DMS114 treated with DMSO at 0.1 percent for 48 hours (cell line): ENCODE results near the gene HNRNPA2B1.
"Not testable (repeated sequence)": the region's sequence is repeated elsewhere in the genome, so short reads cannot be mapped to it uniquely, and the experiment has no call there.

Experiments
- DNase-seq: peaks from one replicate; lab custom pipeline; 2025; ENCODE audit not compliant: unreplicated experiment; lab: John Stamatoyannopoulos, UW

HNRNPA2B1 gene

DNA sequence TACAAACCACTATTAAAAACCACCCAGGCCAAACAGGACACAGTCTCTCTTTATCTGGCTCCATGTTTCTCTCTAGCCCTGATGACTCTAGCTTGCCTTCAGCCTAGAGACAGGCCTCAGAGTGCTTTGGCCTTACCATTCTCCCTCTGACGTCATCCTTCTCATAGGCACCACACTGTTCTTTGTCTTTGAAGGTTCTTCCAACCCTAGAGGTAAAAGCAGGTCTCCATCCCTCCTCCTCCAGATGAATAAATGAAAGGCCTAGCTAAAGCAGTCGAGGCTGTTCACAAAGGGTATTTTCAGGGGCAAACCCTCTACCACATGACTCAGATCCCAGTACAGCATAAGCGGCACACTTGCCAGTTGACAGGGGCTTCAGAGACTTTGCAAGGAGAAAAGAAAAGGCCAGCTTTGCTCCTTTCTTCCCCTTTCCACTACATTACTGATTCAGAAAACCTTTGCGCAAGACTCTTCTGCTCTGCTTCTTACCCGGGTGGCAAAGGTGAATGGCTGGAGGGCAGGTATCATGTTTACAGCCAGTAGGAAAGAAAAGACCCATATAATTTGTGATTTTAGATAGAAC is 33.8 kb downstream of the HNRNPA2B1 start:
- DNase-seq, result no peak

DNA sequence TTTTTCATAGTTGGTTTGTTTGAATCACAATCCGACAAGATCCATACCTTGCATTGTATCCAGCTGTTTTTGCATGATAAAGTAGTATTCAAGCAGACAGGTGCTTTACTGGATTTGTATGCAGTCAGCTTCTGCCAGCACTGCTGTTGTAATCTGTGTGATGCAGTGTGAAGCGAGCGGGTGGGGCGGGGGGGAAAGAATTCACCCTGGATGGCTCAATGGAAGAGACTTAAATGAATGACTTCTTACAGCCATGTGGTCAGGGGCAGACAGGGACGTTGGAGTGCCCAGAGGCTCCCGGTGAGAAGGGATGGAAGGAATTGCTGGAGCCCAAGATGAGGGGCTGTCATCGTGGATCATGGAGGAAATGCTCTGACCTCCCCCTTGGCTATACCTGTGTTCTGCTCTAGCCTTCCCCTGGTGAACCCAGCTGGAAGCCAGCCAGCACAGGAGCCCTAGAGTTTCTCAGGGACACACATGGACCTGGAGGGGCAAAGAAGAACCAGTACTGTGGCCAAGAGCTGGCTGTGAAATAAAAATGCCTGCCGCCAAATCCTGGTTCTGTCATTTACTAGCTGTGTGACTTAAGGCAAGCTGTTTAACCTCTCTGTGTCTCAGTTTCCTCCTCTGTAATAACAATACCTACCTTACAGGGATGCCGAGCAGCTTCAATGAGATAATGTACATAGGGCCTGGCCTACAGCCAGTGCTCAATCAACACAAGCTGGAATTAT is 34.4 kb downstream of the HNRNPA2B1 start:
- no peak for DNase-seq

DNA sequence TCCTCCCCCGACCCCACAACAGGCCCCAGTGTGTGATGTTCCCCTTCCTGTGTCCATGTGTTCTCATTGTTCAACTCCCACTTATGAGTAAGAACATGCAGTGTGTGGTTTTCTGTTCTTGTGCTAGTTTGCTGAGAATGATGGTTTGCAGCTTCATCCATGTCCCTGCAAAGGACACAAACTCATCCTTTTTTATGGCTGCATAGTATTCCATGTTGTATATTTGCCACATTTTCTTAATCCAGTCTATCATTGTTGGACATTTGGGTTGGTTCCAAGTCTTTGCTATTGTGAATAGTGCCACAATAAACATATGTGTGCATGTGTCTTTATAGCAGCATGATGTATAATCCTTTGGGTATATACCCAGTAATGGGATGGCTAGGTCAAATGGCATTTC is 36.7 kb downstream of the HNRNPA2B1 start:
- not testable (repeated sequence) for DNase-seq

DNA sequence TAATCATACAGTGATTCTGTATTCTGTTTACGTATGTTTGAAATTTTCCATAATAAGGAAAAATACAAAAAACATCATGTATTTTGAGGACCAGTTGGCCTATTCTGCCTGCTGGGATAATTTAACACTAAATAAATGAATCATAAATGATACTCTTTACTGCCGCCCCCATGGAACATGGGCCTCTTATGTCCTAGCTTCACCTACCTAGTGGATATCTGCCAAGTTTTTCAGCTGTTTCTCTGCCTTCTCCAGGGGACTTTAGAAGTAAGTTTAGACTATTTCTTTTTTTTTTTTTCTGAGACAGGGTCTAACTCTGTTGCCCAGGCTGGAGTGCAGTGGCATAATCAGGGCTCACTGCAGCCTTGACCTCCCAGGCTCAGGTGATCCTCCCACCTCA is 38.1 kb downstream of the HNRNPA2B1 start:
- DNase-seq, result no peak

DNA sequence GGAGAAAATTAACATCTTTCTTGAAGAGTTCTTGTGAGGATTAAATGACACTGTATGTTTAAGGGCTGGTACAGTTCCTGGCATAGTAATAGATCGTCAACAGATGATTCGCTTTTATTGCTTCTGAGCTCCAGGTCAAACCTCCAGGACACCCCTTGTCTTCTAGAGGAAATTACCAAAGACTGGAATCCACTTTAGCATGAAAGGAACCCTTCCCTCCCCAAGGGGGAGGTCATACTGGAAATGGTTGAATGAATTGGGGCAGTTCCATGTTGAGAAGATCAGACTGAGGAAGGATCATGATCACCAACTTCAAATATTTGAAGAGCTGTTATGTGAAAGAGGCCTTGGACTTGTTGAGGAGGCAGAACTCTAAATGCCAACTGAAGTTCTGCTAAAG is 39.6 kb downstream of the HNRNPA2B1 start:
- no peak for DNase-seq

DNA sequence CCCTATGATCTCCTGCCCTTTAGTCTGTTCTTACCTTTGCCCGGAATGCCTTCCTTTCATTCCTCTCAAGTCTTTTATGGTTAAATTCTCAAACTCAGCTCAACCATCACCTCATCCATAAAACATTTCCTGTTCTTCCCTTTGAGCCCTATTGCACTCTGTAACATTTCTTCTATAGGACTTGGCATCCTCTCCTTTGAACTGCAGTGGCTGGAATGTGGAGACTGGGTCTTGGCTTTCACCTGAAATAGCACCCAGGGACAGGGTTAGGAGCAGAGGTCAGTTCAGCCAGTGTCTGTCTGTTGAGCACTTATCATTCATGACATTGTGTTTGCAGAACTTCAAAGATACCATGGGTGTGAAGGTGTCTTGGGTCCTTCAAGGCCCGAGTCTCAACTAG is 41.3 kb downstream of the HNRNPA2B1 start:
- DNase-seq, result no peak

DNA sequence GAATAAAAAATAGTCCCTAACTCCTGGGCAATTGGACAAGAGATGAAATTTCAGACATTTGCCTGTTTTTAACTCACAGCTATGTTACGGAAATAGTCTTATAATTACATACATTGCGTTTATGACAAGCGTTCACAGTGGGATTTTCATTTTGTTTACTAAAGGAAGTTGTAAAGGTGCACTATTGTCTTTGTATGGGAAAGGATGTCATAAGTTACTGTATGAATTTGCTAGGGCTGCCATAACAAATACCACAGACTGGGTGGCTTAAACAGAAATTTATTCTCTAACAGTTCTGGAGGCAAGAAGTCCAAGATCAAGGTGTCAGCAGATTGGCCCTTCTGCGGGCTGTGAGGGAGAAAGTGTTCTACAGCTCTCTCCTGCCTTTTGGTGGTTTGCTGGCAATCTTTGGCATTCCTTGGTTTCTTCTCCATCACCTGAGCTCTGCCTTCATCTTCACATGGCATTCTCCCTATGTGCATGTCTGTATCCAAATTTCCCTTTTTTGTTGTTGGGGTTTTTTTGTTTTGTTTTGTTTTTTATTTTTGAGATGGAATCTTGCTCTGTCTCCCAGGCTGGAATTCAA is 42.9 kb downstream of the HNRNPA2B1 start:
- DNase-seq, result no peak

DNA sequence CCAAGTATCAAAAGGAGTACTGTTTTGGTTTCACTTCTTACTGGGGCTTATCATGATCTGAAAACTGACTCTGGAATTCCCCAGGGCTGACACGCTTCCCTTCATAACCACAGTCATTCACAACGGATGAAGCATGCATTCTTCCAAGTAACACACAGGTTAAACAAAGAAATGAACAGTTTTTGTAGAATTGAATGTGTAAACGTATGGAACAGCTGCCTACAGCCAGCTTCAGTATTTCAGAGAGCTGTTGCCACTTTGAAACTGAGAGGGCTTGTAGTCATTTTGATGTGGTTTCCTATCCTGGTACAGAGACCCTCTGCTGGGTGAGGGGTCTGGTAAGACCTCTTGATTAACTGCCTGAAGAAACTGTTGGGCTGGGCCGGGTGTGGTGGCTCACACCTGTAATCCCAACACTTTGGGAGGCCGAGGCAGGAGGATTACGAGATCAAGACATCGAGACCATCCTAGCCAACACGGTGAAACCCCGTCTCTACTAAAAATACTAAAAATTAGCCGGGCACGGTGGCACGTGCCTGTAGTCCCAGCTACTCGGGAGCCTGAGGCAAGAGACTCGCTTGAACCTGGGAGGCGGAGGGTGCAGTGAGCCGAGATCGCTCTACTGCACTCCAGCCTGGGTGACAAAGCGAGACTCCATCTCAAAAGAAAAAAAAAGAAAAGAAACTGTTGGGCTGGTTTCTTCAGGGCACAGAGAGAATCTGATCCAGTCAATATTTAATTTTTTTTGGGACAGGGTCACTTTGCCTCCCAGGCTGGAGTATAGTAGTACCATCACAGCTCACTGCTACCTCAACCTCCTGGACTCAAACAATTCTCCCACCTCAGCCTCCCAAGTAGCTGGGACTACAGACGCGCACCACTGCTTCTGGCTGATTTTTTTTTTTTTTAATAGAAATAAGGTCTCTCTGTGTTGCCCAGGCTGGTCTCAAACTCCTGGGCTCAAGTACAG is 43.8 kb downstream of the HNRNPA2B1 start:
- no peak for DNase-seq

DNA sequence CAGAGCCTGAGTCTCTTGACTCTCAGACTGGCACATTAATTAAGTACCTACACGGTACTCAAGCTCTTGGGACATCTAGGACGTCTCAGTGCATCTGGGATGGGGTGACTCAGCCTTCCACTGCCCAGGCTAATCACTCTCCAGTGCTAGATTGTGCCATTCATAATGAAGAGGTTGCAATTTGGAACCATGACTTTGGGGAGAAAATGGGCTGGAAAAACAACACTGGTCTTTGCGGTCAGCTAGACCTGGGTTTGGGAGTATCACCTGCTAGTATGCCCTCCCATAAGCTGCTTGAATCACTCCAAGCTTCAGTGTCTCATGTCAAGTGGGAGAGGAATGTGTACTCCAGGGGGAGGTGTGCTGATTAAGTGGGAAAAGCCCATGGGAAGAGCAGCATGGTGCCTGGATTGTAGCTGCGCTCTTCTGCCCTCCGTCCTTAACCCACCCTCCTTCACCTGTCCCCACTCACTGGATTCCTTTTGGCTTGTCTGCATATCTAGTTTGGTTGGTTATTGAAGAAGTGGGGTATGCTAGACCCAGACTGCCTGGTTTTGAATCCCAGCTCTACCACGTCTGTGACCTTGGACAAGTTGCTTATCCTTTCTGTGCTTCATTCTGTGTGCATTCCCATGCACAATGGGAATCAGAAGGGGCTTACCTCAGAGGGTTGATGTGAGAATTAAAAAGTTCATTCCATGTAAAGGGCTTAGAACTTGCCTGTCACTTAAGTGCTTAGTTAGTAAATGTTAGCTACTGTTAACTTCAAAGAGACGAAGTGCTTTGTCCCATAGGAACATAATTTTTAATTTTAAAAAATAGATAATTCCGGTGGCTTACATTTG is 44.8 kb downstream of the HNRNPA2B1 start:
- no peak for DNase-seq

DNA sequence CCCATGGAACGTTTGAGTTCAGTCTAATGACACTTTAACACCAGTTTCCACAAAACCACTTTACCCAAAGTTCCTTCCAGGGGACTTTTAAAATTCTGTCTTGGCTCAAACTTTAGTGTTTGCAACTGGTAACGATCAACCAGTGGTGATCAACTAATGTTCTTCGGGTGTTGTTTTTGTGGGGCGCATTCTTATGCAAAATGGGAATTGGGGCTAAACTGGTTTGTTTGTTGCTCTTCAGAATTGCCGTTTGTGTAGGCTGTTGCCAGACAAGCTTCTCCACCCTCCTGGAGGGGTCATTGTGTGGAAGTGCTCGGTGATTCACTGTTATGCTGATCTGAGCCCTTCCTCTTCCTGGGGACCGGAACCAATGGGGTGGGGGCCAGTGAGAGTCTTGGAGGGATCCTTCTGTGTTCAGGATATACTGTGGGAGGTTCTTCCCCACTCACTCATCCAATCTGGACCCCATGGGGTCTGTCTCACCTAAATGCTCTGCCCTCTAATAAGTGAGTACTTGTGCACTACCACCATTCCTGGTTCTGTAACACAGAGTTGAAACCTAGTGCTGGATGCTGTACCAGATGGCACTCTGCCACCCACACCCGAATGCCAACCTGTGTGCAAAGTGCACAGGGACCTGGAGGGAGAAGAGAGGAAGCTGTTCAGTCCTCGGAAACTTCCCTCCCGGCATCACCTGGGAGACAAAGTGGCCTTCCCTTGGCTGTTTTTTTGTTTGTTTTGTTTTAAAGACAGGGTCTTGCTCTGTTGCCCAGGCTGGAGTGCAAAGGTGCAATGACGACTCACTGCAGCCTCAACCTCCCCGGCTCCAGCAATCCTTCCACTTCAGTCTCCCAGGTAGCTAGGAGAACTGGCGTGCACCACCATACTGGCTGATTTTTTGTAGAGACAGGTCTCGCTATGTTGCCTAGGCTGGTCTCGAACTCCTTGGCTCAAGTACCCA is 46.4 kb downstream of the HNRNPA2B1 start:
- DNase-seq, result no peak

DNA sequence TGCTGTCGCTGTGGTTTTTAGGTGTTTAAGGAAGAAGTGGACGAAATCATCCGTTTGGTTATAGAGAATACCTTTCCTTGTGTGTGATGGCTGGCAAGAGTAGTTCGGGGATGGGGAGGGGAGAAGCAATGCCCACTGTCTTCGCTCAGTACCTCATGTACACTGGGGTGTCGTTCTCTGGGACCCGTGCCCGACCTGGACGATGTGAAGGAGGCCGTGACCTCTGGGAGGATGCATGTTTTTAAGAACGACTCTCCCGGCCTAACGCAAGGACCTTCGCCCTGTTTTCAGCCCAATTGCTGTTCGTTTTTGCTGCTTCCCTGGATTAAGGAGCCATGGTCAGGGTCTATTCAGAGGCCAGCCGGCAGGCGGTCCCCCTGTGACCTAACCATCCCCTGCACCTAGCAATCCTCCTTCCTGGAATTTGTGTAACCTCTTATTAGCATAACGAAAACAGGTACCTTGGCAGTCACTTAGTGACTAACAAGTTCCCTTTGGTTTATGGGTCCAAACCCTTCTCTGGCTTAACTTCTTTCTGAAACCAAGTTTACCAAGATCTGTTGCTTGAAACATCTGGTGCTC is 47.2 kb downstream of the HNRNPA2B1 start:
- DNase-seq, result no peak

DNA sequence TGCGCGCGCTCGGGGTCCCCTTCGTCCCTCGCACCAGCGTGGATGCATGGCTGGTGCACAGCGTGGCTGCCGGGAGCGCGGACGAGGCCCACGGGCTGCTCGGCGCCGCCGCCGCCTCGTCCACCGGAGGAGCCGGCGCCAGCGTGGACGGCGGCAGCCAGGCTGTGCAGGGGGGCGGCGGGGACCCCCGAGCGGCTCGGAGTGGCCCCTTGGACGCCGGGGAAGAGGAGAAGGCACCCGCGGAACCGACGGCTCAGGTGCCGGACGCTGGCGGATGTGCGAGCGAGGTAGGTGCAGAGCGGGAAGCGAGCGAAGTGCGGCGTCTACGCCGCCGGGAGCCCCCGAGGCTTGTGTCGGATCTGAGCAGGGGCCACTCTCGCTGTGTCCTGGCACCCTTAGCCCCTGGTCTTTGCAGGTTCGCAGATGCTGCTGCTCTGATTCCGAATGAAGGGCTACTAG is 47.7 kb downstream of the HNRNPA2B1 start:
- not testable (repeated sequence) for DNase-seq

DNA sequence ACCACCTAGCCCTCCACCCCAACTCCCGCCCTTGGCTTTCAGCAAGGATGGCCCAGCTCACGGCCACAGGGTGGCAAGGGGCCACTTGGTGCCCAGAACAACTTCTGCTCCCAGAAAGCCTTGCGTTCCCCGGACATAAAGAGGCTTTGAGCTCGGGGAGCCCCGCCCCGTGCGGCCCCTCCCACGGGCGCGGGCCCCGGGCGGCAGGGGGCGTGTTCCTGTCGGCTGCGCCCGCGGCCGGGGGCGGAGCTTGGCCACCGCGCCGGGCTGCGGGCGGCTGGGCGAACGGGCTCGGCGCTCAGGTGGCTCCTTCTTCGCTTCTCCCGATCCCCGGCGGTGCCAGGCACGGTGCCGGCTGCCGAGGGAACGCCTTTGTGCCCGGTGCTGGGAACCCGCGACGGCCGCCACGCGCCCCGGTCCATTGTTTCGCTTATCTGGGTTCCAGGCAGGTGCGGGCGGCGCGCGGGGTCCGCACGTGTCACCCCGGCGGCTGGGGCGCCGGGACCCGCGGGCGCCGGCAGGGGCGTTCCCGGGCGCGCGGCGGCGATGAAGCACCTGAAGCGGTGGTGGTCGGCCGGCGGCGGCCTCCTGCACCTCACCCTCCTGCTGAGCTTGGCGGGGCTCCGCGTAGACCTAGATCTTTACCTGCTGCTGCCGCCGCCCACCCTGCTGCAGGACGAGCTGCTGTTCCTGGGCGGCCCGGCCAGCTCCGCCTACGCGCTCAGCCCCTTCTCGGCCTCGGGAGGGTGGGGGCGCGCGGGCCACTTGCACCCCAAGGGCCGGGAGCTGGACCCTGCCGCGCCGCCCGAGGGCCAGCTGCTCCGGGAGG is 48.4 kb downstream of the HNRNPA2B1 start, which contains the start of gene NFE2L3:
Gene NFE2L3 (plus strand): TSS at position 246 of the 829 bp plus-strand sequence. CDS start 301 bp downstream, at position 547.
- DNase-seq, result peak; percentile 65

DNA sequence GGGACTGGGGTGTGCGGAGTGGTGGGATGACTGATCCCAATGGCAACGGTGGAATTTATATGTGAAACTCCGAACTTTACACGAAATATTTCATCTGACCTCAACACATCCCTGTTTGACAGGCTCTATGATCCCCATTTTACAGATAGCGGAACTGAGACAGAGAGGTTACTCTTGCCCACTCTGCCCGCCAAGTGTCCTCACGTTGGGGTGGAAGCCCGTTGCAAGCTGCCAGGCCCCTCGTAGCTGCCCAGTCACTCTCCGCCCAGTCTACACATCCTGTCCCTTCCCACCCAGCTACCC is 48.9 kb downstream of the HNRNPA2B1 start:
- no peak for DNase-seq

DNA sequence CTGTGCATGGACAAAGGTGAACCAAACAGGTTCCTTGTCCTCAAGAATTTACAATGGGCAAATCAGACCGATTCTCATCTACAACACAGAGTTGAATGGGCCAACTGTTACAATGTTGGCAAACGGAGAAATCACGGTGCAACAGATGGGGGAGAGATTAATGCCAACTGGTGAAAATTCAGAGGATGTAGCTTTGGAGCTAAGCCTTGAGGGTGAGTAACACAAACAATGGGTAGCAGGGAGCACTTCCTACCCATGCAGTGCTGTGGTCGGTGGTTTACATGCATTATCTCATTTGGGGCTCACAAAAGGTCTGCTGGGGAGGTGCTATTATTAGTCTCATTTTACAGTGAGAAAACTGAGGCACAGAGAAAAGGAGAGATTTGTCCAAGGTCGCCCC is 49.5 kb downstream of the HNRNPA2B1 start:
- no peak for DNase-seq

DNA sequence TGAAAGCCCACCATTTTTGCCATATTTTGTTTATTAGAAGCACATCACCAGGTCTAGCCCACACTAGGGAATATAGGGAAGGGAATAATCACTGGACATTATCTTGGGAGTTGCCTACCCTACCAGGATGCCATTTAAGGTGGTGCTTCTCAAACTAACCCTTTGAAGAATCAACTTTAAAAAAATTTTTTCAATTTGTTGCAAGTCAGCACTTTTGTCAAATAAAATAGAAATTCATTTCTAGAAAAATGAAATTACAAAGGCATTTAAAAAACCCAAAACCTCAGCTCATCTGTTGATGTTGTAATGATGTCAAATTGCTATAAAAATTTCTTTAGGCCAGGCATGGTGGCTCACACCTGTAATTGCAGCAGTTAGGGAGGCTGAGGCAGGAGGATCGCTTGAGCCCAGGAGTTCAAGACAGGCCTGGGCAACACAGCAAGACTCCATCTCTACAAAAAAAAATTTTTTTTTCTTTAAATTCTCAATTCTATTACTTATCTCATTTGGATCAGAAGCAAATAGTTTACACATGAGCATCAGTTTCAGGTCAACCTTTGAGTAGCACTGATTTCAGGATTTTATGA is 51.1 kb downstream of the HNRNPA2B1 start:
- no peak for DNase-seq

DNA sequence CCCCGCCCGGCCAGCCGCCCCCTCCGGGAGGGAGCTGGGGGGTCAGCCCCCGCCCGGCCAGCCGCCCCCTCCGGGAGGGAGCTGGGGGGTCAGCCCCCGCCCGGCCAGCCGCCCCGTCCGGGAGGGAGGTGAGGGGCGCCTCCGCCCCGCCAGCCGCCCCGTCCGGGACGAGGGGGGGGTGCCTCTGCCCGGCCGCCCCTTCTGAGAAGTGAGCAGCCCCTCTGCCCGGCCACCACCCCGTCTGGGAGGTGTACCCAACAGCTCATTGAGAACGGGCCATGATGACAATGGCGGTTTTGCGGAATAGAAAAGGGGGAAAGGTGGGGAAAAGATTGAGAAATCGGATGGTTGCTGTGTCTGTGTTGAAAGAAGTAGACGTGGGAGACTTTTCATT is 52.2 kb downstream of the HNRNPA2B1 start:
- DNase-seq, result not testable (repeated sequence)
